ENCODE results near the gene SSU72.
"Not testable (repeated sequence)": the region's sequence is repeated elsewhere in the genome, so short reads cannot be mapped to it uniquely, and the experiment has no call there.

SSU72 gene

DNA sequence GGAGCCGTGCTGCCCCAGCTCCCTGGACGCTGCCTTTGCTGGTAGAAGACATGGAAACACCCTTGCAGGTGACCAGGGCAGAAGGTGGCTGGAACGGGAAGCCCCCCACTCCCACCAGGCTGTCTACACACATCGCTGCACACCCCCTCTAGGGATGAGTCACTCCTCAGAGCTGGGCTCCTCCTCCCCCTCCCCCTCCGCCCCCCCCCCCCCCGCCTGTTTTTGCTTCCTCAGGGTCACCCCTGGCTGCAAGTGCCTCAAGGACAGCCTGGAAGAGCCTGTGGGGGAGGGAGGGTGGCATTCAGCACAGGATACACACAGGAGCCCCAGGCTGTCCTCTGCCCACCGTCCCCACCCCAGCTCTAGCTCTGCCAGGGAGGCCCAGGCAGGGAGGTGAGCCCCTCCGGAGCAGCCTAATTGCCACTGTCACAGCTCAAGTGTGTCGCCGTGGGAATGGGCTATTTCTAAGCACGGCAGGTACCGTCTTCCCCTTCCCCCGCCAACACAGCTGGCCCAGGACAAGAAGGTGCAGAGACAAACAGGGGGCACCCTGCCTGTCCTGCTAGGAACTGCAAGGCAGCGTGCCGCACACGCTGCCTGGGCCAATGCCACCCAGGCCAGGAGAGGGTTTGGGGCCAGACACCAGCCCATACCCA lies 22.7 kb upstream of the SSU72 start:
- DNase-seq (no peak), ATAC-seq (replicated peaks) (peak; percentile 31)
- H3K9me3 Mint-ChIP-seq, result no peaks in the 10 kb centered on the region
- H3K4me1 Mint-ChIP-seq (ENCODE audit: low read depth in 2 of 2), result peaks cover 6% of the 10 kb centered on the region in 2 donors
- peak overlapping the region in 1 of 2 donors; percentile 14 for H3K4me3 Mint-ChIP-seq
- peaks cover 13% of the 10 kb centered on the region for H3K36me3 Mint-ChIP-seq (ENCODE audit: insufficient read depth)
- H3K27me3 Mint-ChIP-seq, result no peaks in the 10 kb centered on the region
- H3K27ac Mint-ChIP-seq, result no peak overlapping the region

DNA sequence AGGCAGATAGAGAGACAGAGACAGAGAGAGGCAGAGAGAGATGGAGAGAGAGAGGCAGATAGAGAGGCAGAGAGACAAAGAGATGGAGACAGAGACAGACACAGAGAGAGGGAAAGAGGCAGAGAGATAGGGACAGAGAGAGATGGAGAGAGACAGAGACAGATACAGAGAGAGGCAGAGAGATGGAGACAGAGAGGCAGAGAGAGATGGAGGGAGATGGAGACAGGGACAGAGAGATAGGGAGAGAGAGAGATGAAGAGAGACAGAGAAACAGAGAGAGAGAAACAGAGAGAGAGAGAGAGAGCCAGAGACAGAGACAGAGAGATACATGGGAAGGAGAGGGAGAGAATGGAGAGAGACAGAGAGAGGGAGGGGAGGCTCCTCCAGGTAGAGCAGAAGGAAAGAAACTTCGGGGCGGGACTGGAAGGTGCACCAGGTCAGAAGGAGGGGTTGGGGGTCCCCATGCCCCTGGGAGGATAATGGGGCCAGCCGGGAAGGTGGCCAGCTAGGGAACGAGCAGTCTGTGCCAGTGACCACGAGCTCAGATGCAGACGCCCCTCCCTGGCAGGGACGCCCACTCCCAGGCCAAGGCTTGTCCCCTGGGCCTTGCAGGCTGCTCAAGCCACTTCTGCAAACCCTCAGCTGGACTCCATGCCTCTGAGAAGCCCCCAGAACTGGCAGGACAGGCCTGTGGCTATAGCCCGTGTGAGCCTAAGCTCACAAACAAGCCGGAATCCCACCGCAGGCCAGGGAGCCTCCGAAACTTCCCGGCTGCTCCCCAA lies 22.0 kb upstream of the SSU72 start:
- DNase-seq (no peak), ATAC-seq (replicated peaks) (no peak)
- Mint-ChIP-seq H3K27me3 (no peaks in the 10 kb centered on the region), H3K4me1 (ENCODE audit: low read depth in 2 of 2) (peaks cover 6% of the 10 kb centered on the region in 2 donors), H3K9me3 (no peaks in the 10 kb centered on the region), H3K4me3 (no peak overlapping the region), H3K27ac (no peak overlapping the region), H3K36me3 (ENCODE audit: insufficient read depth) (peaks cover 7% of the 10 kb centered on the region)

DNA sequence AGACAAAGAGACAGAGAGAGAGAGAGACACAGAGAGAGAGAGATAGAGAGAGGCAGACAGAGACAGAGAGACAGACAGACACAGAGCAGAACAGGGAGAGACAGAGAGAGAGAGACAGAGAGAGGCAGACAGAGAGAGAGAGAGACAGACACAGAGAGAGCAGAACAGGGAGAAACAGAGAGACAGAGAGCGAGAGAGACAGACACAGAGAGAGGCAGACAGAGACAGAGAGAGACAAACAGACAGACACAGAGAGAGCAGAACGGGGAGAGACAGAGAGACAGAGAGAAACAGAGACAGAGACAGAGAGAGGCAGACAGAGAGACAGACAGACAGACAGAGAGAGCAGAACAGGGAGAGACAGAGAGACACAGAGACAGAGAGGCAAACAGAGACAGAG lies 20.7 kb upstream of the SSU72 start:
- not testable (repeated sequence) for H3K4me1 Mint-ChIP-seq (ENCODE audit: low read depth in 2 of 2); H3K27me3 Mint-ChIP-seq; H3K9me3 Mint-ChIP-seq; H3K4me3 Mint-ChIP-seq; DNase-seq; H3K27ac Mint-ChIP-seq; ATAC-seq (replicated peaks); H3K36me3 Mint-ChIP-seq (ENCODE audit: insufficient read depth)

DNA sequence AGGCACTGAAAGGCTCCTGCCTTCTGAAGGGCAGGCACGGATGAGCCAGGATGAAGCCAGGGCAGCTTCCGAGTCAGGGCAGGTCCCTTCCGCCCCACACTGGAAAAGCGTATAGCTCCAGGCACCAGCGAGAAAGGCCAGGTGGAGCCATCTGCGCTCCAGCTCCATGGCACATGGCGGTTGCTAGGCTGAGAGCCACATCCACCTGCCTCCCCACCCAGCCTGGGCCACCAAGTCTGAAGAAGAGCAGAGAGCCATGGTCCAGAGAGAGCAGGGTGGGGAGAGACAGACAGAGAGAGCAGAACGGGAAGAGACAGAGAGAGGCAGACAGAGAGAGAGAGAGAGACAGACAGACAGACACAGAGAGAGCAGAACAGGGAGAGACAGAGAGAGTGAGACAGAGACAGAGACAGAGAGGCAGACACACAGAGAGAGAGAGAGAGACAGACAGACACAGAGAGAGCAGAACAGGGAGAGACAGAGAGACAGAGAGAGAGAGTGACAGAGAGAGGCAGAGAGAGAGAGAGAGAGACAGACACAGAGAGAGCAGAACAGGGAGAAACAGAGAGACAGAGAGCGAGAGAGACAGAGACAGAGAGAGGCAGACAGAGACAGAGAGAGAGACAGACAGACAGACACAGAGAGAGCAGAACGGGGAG lies 20.1 kb upstream of the SSU72 start:
- no peaks in the 10 kb centered on the region for H3K9me3 Mint-ChIP-seq
- no peak for DNase-seq
- H3K27me3 Mint-ChIP-seq, result peaks cover 0 to 4% of the 10 kb centered on the region in 2 donors
- no peak overlapping the region for H3K27ac Mint-ChIP-seq
- peaks cover 7% of the 10 kb centered on the region for H3K36me3 Mint-ChIP-seq (ENCODE audit: insufficient read depth)
- ATAC-seq (replicated peaks), result no peak
- peaks cover 4 to 6% of the 10 kb centered on the region in 2 donors for H3K4me1 Mint-ChIP-seq (ENCODE audit: low read depth in 2 of 2)
- H3K4me3 Mint-ChIP-seq, result no peak overlapping the region

GRCh38 chr1:1593834-1594601 lies 19.4 kb upstream of the SSU72 start:
- no peak overlapping the region for H3K27ac Mint-ChIP-seq
- H3K4me3 Mint-ChIP-seq, result no peak overlapping the region
- H3K36me3 Mint-ChIP-seq (ENCODE audit: insufficient read depth), result peaks cover 6% of the 10 kb centered on the region

DNA sequence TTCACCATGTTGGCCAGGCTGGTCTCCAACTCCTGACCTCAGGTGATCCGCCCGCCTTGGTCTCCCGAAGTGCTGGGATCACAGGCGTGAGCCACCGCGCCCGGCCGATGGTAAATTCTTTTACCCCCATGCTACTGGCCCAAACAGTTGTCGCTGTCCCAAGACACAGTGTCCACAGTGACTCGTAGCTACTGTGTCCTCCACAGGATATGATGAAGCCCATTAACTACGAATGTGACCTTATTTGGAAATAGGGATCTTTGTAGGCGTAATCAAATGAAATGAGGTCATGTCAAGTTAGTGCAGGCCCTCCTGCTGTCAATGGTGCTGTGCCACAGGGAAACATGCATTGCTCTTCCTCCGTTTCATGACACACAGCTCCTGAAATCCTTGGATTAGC lies 16.8 kb upstream of the SSU72 start:
- no peak for ATAC-seq (replicated peaks)
- no peak for DNase-seq
- H3K9me3 Mint-ChIP-seq, result no peaks in the 10 kb centered on the region
- H3K36me3 Mint-ChIP-seq (ENCODE audit: insufficient read depth), result peaks cover 3% of the 10 kb centered on the region
- H3K27me3 Mint-ChIP-seq, result peaks cover 5 to 20% of the 10 kb centered on the region in 2 donors
- no peak overlapping the region for H3K27ac Mint-ChIP-seq
- no peak overlapping the region for H3K4me3 Mint-ChIP-seq
- no peaks in the 10 kb centered on the region for H3K4me1 Mint-ChIP-seq (ENCODE audit: low read depth in 2 of 2)

More at GRCh38 chr1:1593834-1594601, 19.4 kb upstream of the SSU72 start:
- Mint-ChIP-seq H3K4me1 (ENCODE audit: low read depth in 2 of 2) (peaks cover 3 to 4% of the 10 kb centered on the region in 2 donors), H3K27me3 (peaks cover 0 to 8% of the 10 kb centered on the region in 2 donors), H3K9me3 (no peaks in the 10 kb centered on the region)
- no peak for ATAC-seq (replicated peaks)
- no peak for DNase-seq

GRCh38 chr1:1583347-1584010 lies 8.8 kb upstream of the SSU72 start:
- peaks cover 16 to 44% of the 10 kb centered on the region in 2 donors for H3K27me3 Mint-ChIP-seq
- H3K36me3 Mint-ChIP-seq (ENCODE audit: insufficient read depth), result no peaks in the 10 kb centered on the region
- H3K4me1 Mint-ChIP-seq (ENCODE audit: low read depth in 2 of 2), result no peaks in the 10 kb centered on the region
- H3K4me3 Mint-ChIP-seq, result no peak overlapping the region
- no peak for ATAC-seq (replicated peaks)
- DNase-seq, result no peak
- H3K27ac Mint-ChIP-seq, result no peak overlapping the region
- H3K9me3 Mint-ChIP-seq, result no peaks in the 10 kb centered on the region

- H3K27ac Mint-ChIP-seq, result no peak overlapping the region
- no peaks in the 10 kb centered on the region for H3K4me1 Mint-ChIP-seq (ENCODE audit: low read depth in 2 of 2)
- H3K27me3 Mint-ChIP-seq, result peaks cover 14 to 40% of the 10 kb centered on the region in 2 donors
- DNase-seq (no peak), ATAC-seq (replicated peaks) (no peak)
- no peak overlapping the region for H3K4me3 Mint-ChIP-seq
- no peaks in the 10 kb centered on the region for H3K9me3 Mint-ChIP-seq
- no peaks in the 10 kb centered on the region for H3K36me3 Mint-ChIP-seq (ENCODE audit: insufficient read depth)
Measured at GRCh38 chr1:1582585-1583346, 8.1 kb upstream of the SSU72 start.

- no peak overlapping the region for H3K27ac Mint-ChIP-seq
- DNase-seq (no peak), ATAC-seq (replicated peaks) (no peak)
- H3K27me3 Mint-ChIP-seq, result peaks cover 14 to 27% of the 10 kb centered on the region in 2 donors
- H3K4me3 Mint-ChIP-seq, result no peak overlapping the region
- H3K9me3 Mint-ChIP-seq, result no peaks in the 10 kb centered on the region
- peaks cover 9 to 11% of the 10 kb centered on the region in 2 donors for H3K4me1 Mint-ChIP-seq (ENCODE audit: low read depth in 2 of 2)
- peaks cover 22% of the 10 kb centered on the region for H3K36me3 Mint-ChIP-seq (ENCODE audit: insufficient read depth)
Measured at GRCh38 chr1:1578371-1578940, 3.8 kb upstream of the SSU72 start.

DNA sequence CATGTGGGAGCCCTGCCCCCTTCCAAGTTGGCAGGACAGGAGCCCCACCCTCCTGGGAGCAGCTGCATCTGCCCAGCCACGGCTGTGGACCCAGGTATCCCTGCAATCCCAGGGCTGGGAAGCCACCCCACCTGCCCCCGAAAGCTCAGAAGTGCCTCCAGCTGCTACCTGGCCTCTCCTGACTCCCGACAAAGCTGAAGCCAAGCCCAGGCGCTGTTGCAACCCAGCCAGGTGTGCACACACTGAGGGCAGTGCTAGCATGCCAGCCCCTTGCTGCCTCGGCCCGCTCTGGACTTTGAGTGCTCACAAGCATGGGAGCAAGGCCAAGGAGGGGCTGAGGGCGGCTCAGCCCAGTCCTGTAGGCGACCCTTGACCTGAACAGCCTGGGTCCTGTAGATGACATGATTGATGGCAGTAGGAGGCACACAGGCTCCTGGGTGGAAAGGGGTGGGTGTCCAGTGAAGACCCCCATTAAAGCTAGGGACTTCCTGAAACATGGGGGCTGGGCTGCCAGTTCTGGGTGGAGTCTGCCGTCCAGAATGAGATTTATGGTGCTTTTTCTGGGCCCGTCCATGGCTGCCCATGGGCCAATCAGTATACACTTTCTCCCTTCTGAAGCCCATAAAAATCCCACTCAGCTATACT lies 2.8 kb upstream of the SSU72 start:
- no peak overlapping the region for H3K4me3 Mint-ChIP-seq
- no peak for DNase-seq
- peaks cover 11 to 17% of the 10 kb centered on the region in 2 donors for H3K27me3 Mint-ChIP-seq
- no peak overlapping the region for H3K27ac Mint-ChIP-seq
- no peak for ATAC-seq (replicated peaks)
- H3K9me3 Mint-ChIP-seq, result no peaks in the 10 kb centered on the region
- peaks cover 13 to 14% of the 10 kb centered on the region in 2 donors for H3K4me1 Mint-ChIP-seq (ENCODE audit: low read depth in 2 of 2)
- H3K36me3 Mint-ChIP-seq (ENCODE audit: insufficient read depth), result peaks cover 29% of the 10 kb centered on the region

GRCh38 chr1:1573843-1574720 lies 581 bp downstream of the SSU72 start:
- Mint-ChIP-seq H3K27me3 (no peaks in the 10 kb centered on the region), H3K36me3 (ENCODE audit: insufficient read depth) (peaks cover 55% of the 10 kb centered on the region), H3K9me3 (no peaks in the 10 kb centered on the region), H3K4me3 (peak overlapping the region; percentile 94 to 96), H3K27ac (peak overlapping the region; percentile 100), H3K4me1 (ENCODE audit: low read depth in 2 of 2) (peaks cover 27 to 29% of the 10 kb centered on the region in 2 donors)
- DNase-seq, result peak; percentile 14 to 75 (median 65)
- peak; percentile 78 for ATAC-seq (replicated peaks)

Data from effector memory CD8-positive, alpha-beta T cell (primary cell).